ENCODE measurements around the gene CIAO2B.

GRCh38 chr16:66904428-66904845 is 29.8 kb downstream of the CIAO2B start:
- TF ChIP-seq EZH2 (IDR thresholded peaks at IDR 0.05; ENCODE audit: low read length) (no peak), CTCF (optimal IDR thresholded peaks at IDR 0.05 in 1 of 3, IDR thresholded peaks at IDR 0.05 in 1 of 3, conservative IDR thresholded peaks at IDR 0.05 in 1 of 3; ENCODE audit: extremely low read depth in 1 of 3, insufficient read depth in 2 of 3, low read length in 3 of 3) (no peak)

Data from keratinocyte (primary cell).